ENCODE measurements around the gene CAMSAP2.

Gene CAMSAP2

GRCh38 chr1:200834383-200834782, 95.7 kb downstream of the CAMSAP2 start:
- Mint-ChIP-seq H3K4me3 (no peak overlapping the region), H3K27ac (no peak overlapping the region), H3K27me3 (no peaks in the 10 kb centered on the region), H3K4me1 (ENCODE audit: low read depth) (no peaks in the 10 kb centered on the region), H3K36me3 (peaks cover 6% of the 10 kb centered on the region), H3K9me3 (ENCODE audit: low read depth) (no peaks in the 10 kb centered on the region)

- Mint-ChIP-seq H3K36me3 (peaks cover 6% of the 10 kb centered on the region), H3K4me1 (ENCODE audit: low read depth) (no peaks in the 10 kb centered on the region), H3K9me3 (ENCODE audit: low read depth) (no peaks in the 10 kb centered on the region), H3K27me3 (no peaks in the 10 kb centered on the region), H3K27ac (no peak overlapping the region), H3K4me3 (no peak overlapping the region)
Measured at GRCh38 chr1:200836213-200836612, 97.5 kb downstream of the CAMSAP2 start.

- Mint-ChIP-seq H3K27me3 (no peaks in the 10 kb centered on the region), H3K4me1 (ENCODE audit: low read depth) (no peaks in the 10 kb centered on the region), H3K4me3 (no peak overlapping the region), H3K27ac (no peak overlapping the region), H3K36me3 (peaks cover 11% of the 10 kb centered on the region), H3K9me3 (ENCODE audit: low read depth) (no peaks in the 10 kb centered on the region)
Measured at GRCh38 chr1:200837931-200838571, 99.4 kb downstream of the CAMSAP2 start.

- H3K4me1 Mint-ChIP-seq (ENCODE audit: low read depth) = no peaks in the 10 kb centered on the region
- no peak overlapping the region for H3K4me3 Mint-ChIP-seq
- H3K27ac Mint-ChIP-seq = no peak overlapping the region
- H3K9me3 Mint-ChIP-seq (ENCODE audit: low read depth) = no peaks in the 10 kb centered on the region
- H3K27me3 Mint-ChIP-seq = no peaks in the 10 kb centered on the region
- peaks cover 12% of the 10 kb centered on the region for H3K36me3 Mint-ChIP-seq
Measured at GRCh38 chr1:200838676-200839445, 100.2 kb downstream of the CAMSAP2 start.

GRCh38 chr1:200845360-200845759, 106.7 kb downstream of the CAMSAP2 start:
- no peak overlapping the region for H3K27ac Mint-ChIP-seq
- H3K4me3 Mint-ChIP-seq = no peak overlapping the region
- no peaks in the 10 kb centered on the region for H3K27me3 Mint-ChIP-seq
- no peaks in the 10 kb centered on the region for H3K9me3 Mint-ChIP-seq (ENCODE audit: low read depth)
- H3K4me1 Mint-ChIP-seq (ENCODE audit: low read depth) = no peaks in the 10 kb centered on the region
- H3K36me3 Mint-ChIP-seq = peaks cover 28% of the 10 kb centered on the region

GRCh38 chr1:200846398-200846797, 107.7 kb downstream of the CAMSAP2 start:
- no peaks in the 10 kb centered on the region for H3K27me3 Mint-ChIP-seq
- H3K9me3 Mint-ChIP-seq (ENCODE audit: low read depth) = no peaks in the 10 kb centered on the region
- no peaks in the 10 kb centered on the region for H3K4me1 Mint-ChIP-seq (ENCODE audit: low read depth)
- H3K4me3 Mint-ChIP-seq = no peak overlapping the region
- no peak overlapping the region for H3K27ac Mint-ChIP-seq
- H3K36me3 Mint-ChIP-seq = peaks cover 31% of the 10 kb centered on the region

GRCh38 chr1:200849430-200849829, 110.7 kb downstream of the CAMSAP2 start:
- Mint-ChIP-seq H3K36me3 (peaks cover 29% of the 10 kb centered on the region), H3K27ac (no peak overlapping the region), H3K4me1 (ENCODE audit: low read depth) (no peaks in the 10 kb centered on the region), H3K9me3 (ENCODE audit: low read depth) (no peaks in the 10 kb centered on the region), H3K4me3 (no peak overlapping the region), H3K27me3 (no peaks in the 10 kb centered on the region)

GRCh38 chr1:200850554-200850953, 111.9 kb downstream of the CAMSAP2 start:
- Mint-ChIP-seq H3K4me3 (no peak overlapping the region), H3K4me1 (ENCODE audit: low read depth) (no peaks in the 10 kb centered on the region), H3K27me3 (no peaks in the 10 kb centered on the region), H3K9me3 (ENCODE audit: low read depth) (no peaks in the 10 kb centered on the region), H3K36me3 (peaks cover 29% of the 10 kb centered on the region), H3K27ac (no peak overlapping the region)

GRCh38 chr1:200856716-200857357, 118.1 kb downstream of the CAMSAP2 start:
- Mint-ChIP-seq H3K27ac (no peak overlapping the region), H3K9me3 (ENCODE audit: low read depth) (no peaks in the 10 kb centered on the region), H3K27me3 (no peaks in the 10 kb centered on the region), H3K4me3 (no peak overlapping the region), H3K36me3 (peaks cover 17% of the 10 kb centered on the region), H3K4me1 (ENCODE audit: low read depth) (no peaks in the 10 kb centered on the region)

GRCh38 chr1:200857804-200858203, 119.1 kb downstream of the CAMSAP2 start:
- H3K27me3 Mint-ChIP-seq = no peaks in the 10 kb centered on the region
- peaks cover 17% of the 10 kb centered on the region for H3K36me3 Mint-ChIP-seq
- peaks cover 5% of the 10 kb centered on the region for H3K4me1 Mint-ChIP-seq (ENCODE audit: low read depth)
- H3K27ac Mint-ChIP-seq = no peak overlapping the region
- no peak overlapping the region for H3K4me3 Mint-ChIP-seq
- H3K9me3 Mint-ChIP-seq (ENCODE audit: low read depth) = no peaks in the 10 kb centered on the region

GRCh38 chr1:200861937-200862647, 123.4 kb downstream of the CAMSAP2 start:
- H3K9me3 Mint-ChIP-seq (ENCODE audit: low read depth) = no peaks in the 10 kb centered on the region
- peak overlapping the region; percentile 34 for H3K27ac Mint-ChIP-seq
- peaks cover 7% of the 10 kb centered on the region for H3K36me3 Mint-ChIP-seq
- no peak overlapping the region for H3K4me3 Mint-ChIP-seq
- H3K27me3 Mint-ChIP-seq = no peaks in the 10 kb centered on the region
- peaks cover 14% of the 10 kb centered on the region for H3K4me1 Mint-ChIP-seq (ENCODE audit: low read depth)

- Mint-ChIP-seq H3K27me3 (no peaks in the 10 kb centered on the region), H3K4me1 (ENCODE audit: low read depth) (peaks cover 18% of the 10 kb centered on the region), H3K27ac (no peak overlapping the region)
Measured at GRCh38 chr1:200862713-200863415, 124.2 kb downstream of the CAMSAP2 start.

GRCh38 chr1:200866116-200866515, 127.4 kb downstream of the CAMSAP2 start:
- no peak overlapping the region for H3K4me3 Mint-ChIP-seq
- no peak overlapping the region for H3K27ac Mint-ChIP-seq
- H3K27me3 Mint-ChIP-seq = peaks cover 4% of the 10 kb centered on the region
- peaks cover 18% of the 10 kb centered on the region for H3K4me1 Mint-ChIP-seq (ENCODE audit: low read depth)
- no peaks in the 10 kb centered on the region for H3K36me3 Mint-ChIP-seq
- H3K9me3 Mint-ChIP-seq (ENCODE audit: low read depth) = no peaks in the 10 kb centered on the region

More at GRCh38 chr1:200862713-200863415, 124.2 kb downstream of the CAMSAP2 start:
- Mint-ChIP-seq H3K4me3 (no peak overlapping the region), H3K36me3 (peaks cover 2% of the 10 kb centered on the region), H3K9me3 (ENCODE audit: low read depth) (no peaks in the 10 kb centered on the region)

- Mint-ChIP-seq H3K27me3 (peaks cover 8% of the 10 kb centered on the region), H3K27ac (no peak overlapping the region), H3K4me3 (no peak overlapping the region), H3K4me1 (ENCODE audit: low read depth) (peaks cover 18% of the 10 kb centered on the region), H3K9me3 (ENCODE audit: low read depth) (no peaks in the 10 kb centered on the region), H3K36me3 (no peaks in the 10 kb centered on the region)
Measured at GRCh38 chr1:200866521-200866920, 127.8 kb downstream of the CAMSAP2 start.
